GM19351 (cell line): ENCODE data around the gene SGO2.

Experiments used
- ATAC-seq: cut with Tn5 transposase; IDR thresholded peaks from one replicate; pipeline ENCODE4 v1.9.1; 2021; ENCODE audit warnings: mild to moderate bottlenecking, moderate library complexity; ENCODE audit not compliant: unreplicated experiment

The SGO2 gene

GRCh38 chr2:200525882-200526651 is at the start of gene SGO2:
Gene SGO2 (plus strand): TSS chr2:200526207. CDS start chr2:200532976, 6,769 bp downstream.
- peak; percentile 99 for ATAC-seq

- no peak for ATAC-seq
These were observed 49.2 kb upstream of the SGO2 start for GRCh38 chr2:200476836-200477235.

- no peak for ATAC-seq
These were observed 48.3 kb upstream of the SGO2 start for GRCh38 chr2:200477667-200478131.

- no peak for ATAC-seq
These were observed 46.2 kb upstream of the SGO2 start for GRCh38 chr2:200479692-200480265.

- no peak for ATAC-seq
These were observed 43.8 kb upstream of the SGO2 start for GRCh38 chr2:200482194-200482593.

- peak; percentile 70 for ATAC-seq
These were observed 42.2 kb upstream of the SGO2 start for GRCh38 chr2:200483729-200484198.

- ATAC-seq, result no peak
These were observed 41.1 kb upstream of the SGO2 start for GRCh38 chr2:200484934-200485333.

- ATAC-seq, result no peak
These were observed 39.5 kb upstream of the SGO2 start for GRCh38 chr2:200486529-200486928.

GRCh38 chr2:200488169-200488568 is 37.8 kb upstream of the SGO2 start:
- ATAC-seq, result no peak

GRCh38 chr2:200490001-200490400 is 36.0 kb upstream of the SGO2 start:
- no peak for ATAC-seq

- no peak for ATAC-seq
These were observed 33.4 kb upstream of the SGO2 start for GRCh38 chr2:200492656-200493055.

- ATAC-seq, result no peak
These were observed 32.0 kb upstream of the SGO2 start for GRCh38 chr2:200494048-200494447.

GRCh38 chr2:200496696-200497095 is 29.3 kb upstream of the SGO2 start:
- ATAC-seq, result no peak

GRCh38 chr2:200498402-200499162 is 27.4 kb upstream of the SGO2 start:
- ATAC-seq, result no peak

- ATAC-seq, result no peak
These were observed 23.8 kb upstream of the SGO2 start for GRCh38 chr2:200502196-200502595.

- no peak for ATAC-seq
These were observed 19.3 kb upstream of the SGO2 start for GRCh38 chr2:200506679-200507078.

- ATAC-seq, result no peak
These were observed 18.8 kb upstream of the SGO2 start for GRCh38 chr2:200507179-200507578.

- ATAC-seq, result no peak
These were observed 16.8 kb upstream of the SGO2 start for GRCh38 chr2:200509235-200509611.

GRCh38 chr2:200509612-200510433 is 16.2 kb upstream of the SGO2 start, which contains the start of gene KCTD18:
Gene KCTD18 (minus strand): TSS chr2:200510068. CDS start chr2:200507016, 3,052 bp downstream.
- peak; percentile 98 for ATAC-seq

- no peak for ATAC-seq
These were observed 10.9 kb upstream of the SGO2 start for GRCh38 chr2:200515155-200515554.

- no peak for ATAC-seq
These were observed 2.8 kb upstream of the SGO2 start for GRCh38 chr2:200523158-200523557.
